GM21619 (cell line): ENCODE data around the gene ARL10.
"Not testable (repeated sequence)": the region's sequence is repeated elsewhere in the genome, so short reads cannot be mapped to it uniquely, and the experiment has no call there.

ENCODE experiments used
- ATAC-seq: cut with Tn5 transposase; IDR thresholded peaks from one replicate; pipeline ENCODE4 v1.9.1; 2021; ENCODE audit not compliant: unreplicated experiment

The ARL10 gene

DNA sequence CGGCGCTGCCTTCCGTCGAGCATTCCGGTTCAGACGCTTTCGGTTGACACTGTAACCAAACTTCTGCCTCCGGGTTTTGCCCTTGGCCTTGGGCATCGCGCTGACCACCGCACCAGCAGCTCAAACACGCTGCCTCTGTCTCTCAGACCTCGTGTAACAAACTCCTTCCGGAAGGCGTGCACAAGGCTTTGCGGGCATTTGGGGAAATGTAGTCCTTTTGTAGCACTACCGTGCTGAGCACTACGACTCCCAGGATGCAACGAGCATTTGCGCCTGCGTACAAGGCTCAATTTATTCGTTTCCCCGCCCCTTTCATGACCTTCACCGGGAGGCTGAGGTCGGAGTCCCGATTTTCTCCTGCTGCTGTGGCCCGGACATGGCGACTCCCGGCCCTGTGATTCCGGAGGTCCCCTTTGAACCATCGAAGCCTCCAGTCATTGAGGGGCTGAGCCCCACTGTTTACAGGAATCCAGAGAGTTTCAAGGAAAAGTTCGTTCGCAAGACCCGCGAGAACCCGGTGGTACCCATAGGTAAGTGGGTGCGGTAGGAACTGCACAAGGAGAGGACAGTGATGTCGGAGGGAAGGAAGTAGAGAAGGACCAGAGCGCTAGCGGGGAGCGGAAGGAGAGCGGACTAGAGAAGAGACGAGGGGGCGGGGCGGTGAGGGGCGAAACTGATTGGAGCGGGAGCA is 23.3 kb downstream of the ARL10 start, which contains the start of the genes HIGD2A and NOP16:
Gene HIGD2A, plus strand, starts transcription at position 308 of the 691 bp plus-strand sequence. Its CDS starts 69 bp downstream, at position 377.
Gene NOP16, minus strand, starts transcription at position 155 of the 691 bp plus-strand sequence. Its CDS starts 59 bp downstream, at position 96.
- ATAC-seq: peak; percentile 82

DNA sequence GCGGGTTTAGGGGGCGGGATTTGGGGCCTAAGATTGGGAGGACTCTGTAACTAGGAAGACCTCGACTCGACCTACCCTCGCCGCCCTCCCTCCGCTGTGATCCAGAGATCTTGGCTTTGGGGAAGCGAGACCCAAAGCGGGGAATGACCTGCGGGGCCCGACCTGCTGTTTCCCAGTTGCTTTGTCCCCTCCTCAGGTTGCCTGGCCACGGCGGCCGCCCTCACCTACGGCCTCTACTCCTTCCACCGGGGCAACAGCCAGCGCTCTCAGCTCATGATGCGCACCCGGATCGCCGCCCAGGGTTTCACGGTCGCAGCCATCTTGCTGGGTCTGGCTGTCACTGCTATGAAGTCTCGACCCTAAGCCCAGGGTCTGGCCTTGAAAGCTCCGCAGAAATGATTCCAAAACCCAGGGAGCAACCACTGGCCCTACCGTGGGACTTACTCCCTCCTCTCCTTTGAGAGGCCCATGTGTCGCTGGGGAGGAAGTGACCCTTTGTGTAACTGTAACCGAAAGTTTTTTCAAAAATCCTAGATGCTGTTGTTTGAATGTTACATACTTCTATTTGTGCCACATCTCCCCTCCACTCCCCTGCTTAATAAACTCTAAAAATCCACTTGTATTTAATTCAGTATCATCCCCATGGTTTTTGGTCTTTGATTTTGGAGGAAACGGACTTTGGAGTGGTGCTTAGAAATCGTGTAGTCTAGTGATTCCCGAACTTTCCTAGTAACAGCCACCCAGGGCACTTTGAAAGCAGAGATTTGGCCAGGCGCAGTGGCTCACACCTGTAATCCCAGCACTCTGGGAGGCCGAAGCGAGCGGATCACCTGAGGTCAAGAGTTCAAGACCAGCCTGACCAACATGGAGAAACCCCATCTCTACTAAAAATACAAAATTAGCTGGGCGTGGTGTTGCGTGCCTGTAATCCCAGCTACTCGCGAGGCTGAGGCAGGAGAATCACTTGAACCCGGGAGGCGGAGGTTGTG is 24.1 kb downstream of the ARL10 start:
- peak; percentile 28 for ATAC-seq

GRCh38 chr5:176391479-176391878 is 26.2 kb downstream of the ARL10 start:
- no peak for ATAC-seq

DNA sequence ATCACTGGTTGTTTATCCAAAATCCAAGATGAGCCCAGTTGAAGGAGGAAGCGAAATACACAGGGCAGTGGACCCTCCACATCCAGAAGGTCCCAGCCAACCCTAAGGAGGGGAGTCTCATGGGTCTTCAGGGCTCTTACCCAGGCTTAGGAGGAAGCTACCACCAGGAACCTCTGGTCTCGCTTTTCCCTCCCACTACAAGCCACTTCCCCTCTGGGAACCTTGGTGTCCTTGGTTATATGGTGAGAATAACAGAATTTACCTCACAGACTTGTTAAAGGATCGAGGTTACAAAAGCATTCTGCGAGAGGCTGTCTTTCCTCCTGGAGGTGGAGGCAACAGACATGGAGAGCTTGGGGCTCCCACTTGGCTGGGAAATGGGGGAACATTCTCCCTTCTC is 26.7 kb downstream of the ARL10 start:
- no peak for ATAC-seq

DNA sequence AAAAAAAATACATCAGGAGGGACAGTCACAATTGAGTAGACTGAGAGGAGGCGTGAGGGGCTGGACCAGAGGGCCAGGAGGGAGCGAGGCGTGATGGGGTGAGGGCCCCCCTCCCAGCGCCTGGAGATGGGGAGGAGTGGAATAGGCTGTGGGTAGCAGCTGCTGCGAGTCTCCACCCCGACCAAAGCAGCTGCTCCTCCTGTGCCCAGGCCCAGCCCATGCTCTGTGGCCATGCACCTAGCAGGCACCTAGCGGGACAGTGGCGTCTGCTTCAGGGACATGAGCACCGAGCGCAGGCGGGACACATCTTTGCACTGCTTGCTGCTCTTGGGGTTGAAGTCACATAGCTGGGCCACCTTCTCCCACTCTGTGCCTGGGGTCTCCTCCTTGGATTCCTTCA is 27.2 kb downstream of the ARL10 start:
- no peak for ATAC-seq

GRCh38 chr5:176394096-176394495 is 28.8 kb downstream of the ARL10 start:
- no peak for ATAC-seq

GRCh38 chr5:176394881-176395675 is 29.8 kb downstream of the ARL10 start:
- ATAC-seq: no peak

GRCh38 chr5:176396330-176396729 is 31.0 kb downstream of the ARL10 start:
- no peak for ATAC-seq

- ATAC-seq: no peak
Measured at GRCh38 chr5:176397736-176398420, 32.6 kb downstream of the ARL10 start.

- no peak for ATAC-seq
Measured at GRCh38 chr5:176400382-176401156, 35.3 kb downstream of the ARL10 start.

- ATAC-seq: no peak
Measured at GRCh38 chr5:176401281-176402205, 36.3 kb downstream of the ARL10 start.

- no peak for ATAC-seq
Measured at GRCh38 chr5:176405656-176406435, 40.6 kb downstream of the ARL10 start.

GRCh38 chr5:176406436-176407052 is 41.3 kb downstream of the ARL10 start:
- ATAC-seq: no peak

DNA sequence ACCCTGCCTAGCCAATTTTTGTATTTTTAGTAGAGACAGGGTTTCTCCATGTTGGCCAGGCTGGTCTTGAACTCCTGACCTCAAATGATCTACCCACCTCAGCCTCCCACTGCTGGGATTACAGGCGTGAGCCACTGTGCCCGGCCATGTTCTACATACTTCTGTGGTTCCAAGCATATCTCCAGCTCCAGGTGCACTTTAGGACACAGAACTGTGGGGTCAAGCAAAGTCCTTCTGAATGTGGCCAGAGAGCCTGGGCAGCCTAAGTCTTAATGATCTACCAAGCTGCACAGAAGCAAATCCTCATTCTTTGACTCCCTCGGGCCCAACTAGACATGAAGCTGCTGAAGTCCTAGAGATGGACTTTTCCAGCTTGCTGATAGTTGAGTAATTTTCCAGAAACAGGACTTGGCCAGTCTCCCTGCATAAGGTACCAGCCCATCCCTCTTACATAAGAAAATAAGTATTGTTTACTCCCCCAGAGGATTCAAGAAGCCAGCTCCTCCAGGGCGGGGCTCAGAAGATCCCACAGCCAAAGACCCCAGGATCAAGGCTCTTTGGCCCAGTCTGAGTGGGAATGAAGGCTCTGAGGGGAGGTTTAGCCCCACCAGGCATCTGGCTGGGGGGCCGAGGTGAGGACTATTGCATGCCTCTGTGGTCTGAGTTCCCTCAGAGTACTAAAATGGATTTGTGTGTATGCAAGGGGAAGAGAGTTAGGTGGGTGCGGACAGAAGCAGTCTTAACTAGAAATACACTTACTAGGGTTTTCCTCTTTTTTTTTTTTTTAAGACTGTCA is 42.4 kb downstream of the ARL10 start:
- ATAC-seq: no peak

- ATAC-seq: not testable (repeated sequence)
Measured at GRCh38 chr5:176408252-176408573, 42.9 kb downstream of the ARL10 start.

DNA sequence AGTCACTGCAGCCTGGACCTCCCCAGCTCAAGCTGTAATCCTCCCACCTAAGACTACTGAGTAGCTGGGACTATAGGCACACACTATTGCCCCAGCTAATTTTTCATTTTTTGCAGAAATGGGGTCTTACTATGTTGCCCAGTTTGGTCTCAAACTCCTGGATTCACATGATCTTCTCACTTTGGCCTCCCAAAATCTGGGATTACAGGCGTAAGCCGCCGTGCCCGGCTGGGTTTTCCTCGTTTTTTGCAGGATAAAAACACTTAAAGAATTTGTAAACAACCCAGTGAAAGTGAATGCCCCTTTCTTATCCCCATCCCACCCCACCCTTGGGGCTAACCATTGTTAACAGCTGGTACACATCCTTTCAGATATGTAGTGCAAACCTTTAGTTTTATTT is 43.3 kb downstream of the ARL10 start:
- ATAC-seq: no peak

DNA sequence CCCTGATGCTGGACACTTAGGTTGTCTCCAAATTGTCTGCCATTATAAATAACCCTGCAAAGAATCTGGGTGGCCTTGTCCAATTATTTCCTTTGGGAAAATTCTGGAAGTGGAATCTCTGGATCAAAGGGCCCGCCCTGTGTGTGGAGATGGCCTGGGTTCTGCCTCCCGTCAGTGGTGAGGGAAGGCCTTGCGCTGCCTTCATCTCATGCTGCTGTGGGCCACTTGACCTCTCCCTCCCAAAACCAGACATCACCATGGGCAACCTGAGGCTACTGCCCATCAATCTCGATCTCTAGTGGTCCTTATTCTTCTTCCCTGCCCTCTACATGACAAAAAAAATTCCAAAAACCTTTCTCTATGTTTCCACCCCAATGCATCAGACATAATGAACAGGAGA is 44.5 kb downstream of the ARL10 start:
- ATAC-seq: no peak
